ENCODE results near the gene C1orf141. TPM values are rescaled to one million over a fixed set of nuclear protein-coding genes. Genes with fewer than 3 reads are reported as not detected.

Gene C1orf141
- total RNA-seq, 1 donor from 2014 or later, result not detected

GRCh38 chr1:67135354-67135753 lies 584 bp upstream of the C1orf141 start:
- Histone ChIP-seq H3K4me3 (peak overlapping the region; percentile 59), H3K9me3 (replicated peaks) (no peaks in the 10 kb centered on the region), H3K27ac (replicated peaks) (no peak overlapping the region), H3K36me3 (no peaks in the 10 kb centered on the region), H3K4me1 (no peaks in the 10 kb centered on the region), H3K27me3 (ENCODE audit: low read depth) (peaks cover 7% of the 10 kb centered on the region)
- DNase-seq, result no peak
- intact Hi-C loops (cut with micrococcal nuclease), result no loop called here
- TF ChIP-seq CTCF (IDR thresholded peaks at IDR 0.05; ENCODE audit: borderline replicate concordance), result no peak

GRCh38 chr1:67133177-67133576 lies 1.6 kb downstream of the C1orf141 start:
- TF ChIP-seq CTCF (IDR thresholded peaks at IDR 0.05; ENCODE audit: borderline replicate concordance), result no peak

GRCh38 chr1:67130673-67131072 lies 4.1 kb downstream of the C1orf141 start:
- Histone ChIP-seq H3K4me1 (no peaks in the 10 kb centered on the region), H3K36me3 (no peaks in the 10 kb centered on the region), H3K27ac (replicated peaks) (no peak overlapping the region), H3K27me3 (ENCODE audit: low read depth) (peaks cover 7% of the 10 kb centered on the region), H3K9me3 (replicated peaks) (no peaks in the 10 kb centered on the region), H3K4me3 (no peak overlapping the region)
- DNase-seq, result no peak
- intact Hi-C loops (cut with micrococcal nuclease), result no loop called here
- no peak for TF ChIP-seq CTCF (IDR thresholded peaks at IDR 0.05; ENCODE audit: borderline replicate concordance)

More at GRCh38 chr1:67133177-67133576, 1.6 kb downstream of the C1orf141 start:
- no peaks in the 10 kb centered on the region for H3K9me3 ChIP-seq (replicated peaks)
- peaks cover 7% of the 10 kb centered on the region for H3K27me3 ChIP-seq (ENCODE audit: low read depth)
- intact Hi-C loops (cut with micrococcal nuclease), result no loop called here
- H3K27ac ChIP-seq (replicated peaks), result no peak overlapping the region
- no peak for DNase-seq
- no peaks in the 10 kb centered on the region for H3K36me3 ChIP-seq
- no peak overlapping the region for H3K4me3 ChIP-seq
- H3K4me1 ChIP-seq, result no peaks in the 10 kb centered on the region

GRCh38 chr1:67126974-67127373 lies 7.8 kb downstream of the C1orf141 start:
- no peaks in the 10 kb centered on the region for H3K4me1 ChIP-seq
- no peaks in the 10 kb centered on the region for H3K9me3 ChIP-seq (replicated peaks)
- DNase-seq, result no peak
- TF ChIP-seq CTCF (IDR thresholded peaks at IDR 0.05; ENCODE audit: borderline replicate concordance), result no peak
- no peaks in the 10 kb centered on the region for H3K36me3 ChIP-seq
- no peak overlapping the region for H3K4me3 ChIP-seq
- no peak overlapping the region for H3K27ac ChIP-seq (replicated peaks)
- intact Hi-C loops (cut with micrococcal nuclease), result no loop called here
- H3K27me3 ChIP-seq (ENCODE audit: low read depth), result no peaks in the 10 kb centered on the region

- intact Hi-C loops (cut with micrococcal nuclease), result no loop called here
- TF ChIP-seq CTCF (IDR thresholded peaks at IDR 0.05; ENCODE audit: borderline replicate concordance), result no peak
- Histone ChIP-seq H3K9me3 (replicated peaks) (peaks cover under 1% of the 10 kb centered on the region), H3K27ac (replicated peaks) (no peak overlapping the region), H3K4me3 (no peak overlapping the region), H3K36me3 (no peaks in the 10 kb centered on the region), H3K4me1 (no peaks in the 10 kb centered on the region), H3K27me3 (ENCODE audit: low read depth) (no peaks in the 10 kb centered on the region)
- DNase-seq, result no peak
Observed at GRCh38 chr1:67126111-67126746, 8.5 kb downstream of the C1orf141 start.

All from left ventricle myocardium inferior (tissue), 1 donor.